Adrenal gland (tissue), 12 donors: ENCODE measurements around the gene NXN. TPM values are rescaled to one million over a fixed set of nuclear protein-coding genes. Genes with fewer than 3 reads are reported as not detected.
A peak's percentile ranks its signal among the peaks of the same experiment; 100 is the strongest.

Experiments
- DNase-seq, 7 donors: peaks; one replicate each; pipeline ENCODE4 v3.0.0-alpha.2; 2019 to 2020
- H3K27ac ChIP-seq, 5 donors: fragments of 200-600 bp; sonication (generic) in 4 of 5; 1 replicate in 3 of 5; 2 replicates in 2 of 5; pipeline versions ENCODE4 v1.5.1 to v1.8.0; 2016 to 2020; ENCODE audit warnings: mild to moderate bottlenecking in 1 of 5
- H3K27me3 ChIP-seq: fragments of 200-600 bp; 2 replicates; pipeline ENCODE4 v1.8.0; 2021
- H3K36me3 ChIP-seq, 2 donors: fragments of 200-600 bp; replicated peaks in 1 of 2; 1 replicate in 1 of 2; 2 replicates in 1 of 2; pipeline versions ENCODE4 v1.5.1 to v1.8.0; 2018 to 2022
- H3K4me1 ChIP-seq, 2 donors: fragments of 200-600 bp; replicated peaks in 1 of 2; 1 replicate in 1 of 2; 2 replicates in 1 of 2; pipeline versions ENCODE4 v1.5.1 to v1.8.0; 2018 to 2021
- H3K4me3 ChIP-seq, 4 donors: fragments of 200-600 bp; sonication (generic) in 3 of 4; one replicate each; pipeline ENCODE4 v1.5.1; 2016 to 2018
- H3K9me3 ChIP-seq, 3 donors: fragments of 200-600 bp; sonication (generic) in 1 of 3; replicated peaks in 1 of 3; 1 replicate in 2 of 3; 2 replicates in 1 of 3; pipeline versions ENCODE4 v1.5.1 to v1.8.0; 2016 to 2021
- CTCF ChIP-seq, 6 experiments: fragments of 450-650 bp in 4 of 6; fragments of 200-600 bp in 2 of 6; sonication (generic) in 1 of 6; IDR thresholded peaks; 1 replicate in 5 of 6; 2 replicates in 1 of 6; pipeline versions ENCODE4 v1.5.1 to v1.8.0; 2016 to 2021; ENCODE audit warnings: antibody characterized with exemption in 6 of 6, mild to moderate bottlenecking in 2 of 6, moderate library complexity in 1 of 6
- POLR2A ChIP-seq, 2 donors: fragments of 450-650 bp; IDR thresholded peaks; one replicate each; pipeline ENCODE4 v1.6.1; 2017; ENCODE audit warnings: antibody characterized with exemption in 2 of 2, mild to moderate bottlenecking in 2 of 2, moderate library complexity in 1 of 2
- WGBS, 4 donors: extraction: QIAGEN DNeasy Blood & Tissue Kit in 2 of 4; methylation state at CpG; one replicate each; pipeline versions ENCODE4 v1.1.5 to v1.1.7; 2013 to 2017; 5-methylcytosine and 5-hydroxymethylcytosine counted together
- intact Hi-C, 2 donors: fragments of 100-400 bp; cut with DNase I; formaldehyde crosslinking; loops; one replicate each; pipeline versions ENCODE4 v1.14.1 to v1.15.0; 2022 to 2023
- polyA plus RNA-seq, 3 donors: library from polyadenylated mRNA; stranded (reverse); fragments of 200-250 nt in 2 of 3; fragments of 350-450 nt in 1 of 3; fragmentation: Illumina TruSeq in 1 of 3; extraction: RNeasy Lipid Tissue Mini Kit (QIAGEN cat#74804) in 1 of 3; gene quantifications; one replicate each; pipeline ENCODE4 v1.2.3, GENCODE V29; 2013 to 2014
- total RNA-seq, 9 donors: library from RNA; depleted of rRNA in 4 of 9; stranded (reverse); fragments of >200 nt in 4 of 9; fragments of 120-200 nt in 1 of 9; fragmentation: NEBNext Ultra II Directional in 1 of 9; extraction: Animal tissue kit (Norgen Biotek cat#: 25700) in 1 of 9; gene quantifications; one replicate each; pipeline versions ENCODE4 v1.1.0 to v1.2.4, GENCODE V29; 2013 to 2023
- donor health status: healthy with polysubstance abuse.
- donor health status: Bipolar disorder and iron deficiency.
- donor health status: DM: yes; HTN: yes; CAD: no.
- donor health status: DM: no; HTN: no; CAD: no.
- donor health status: DM: no; HTN: no; CAD: no.
- donor health status: DM: yes; HTN: yes; CAD: no.

NXN gene
- total and polyA plus RNA-seq, 12 donors, result 3.6 to 24.7 (median 10.9) TPM

- DNase-seq, result no peak
- intact Hi-C loops, result no loop called here
These were observed 96.0 kb downstream of the NXN start for GRCh38 chr17:883586-883962.

GRCh38 chr17:882827-883585 lies 96.6 kb downstream of the NXN start:
- Histone ChIP-seq H3K9me3 (no peaks in the 10 kb centered on the region), H3K27me3 (no peaks in the 10 kb centered on the region), H3K4me1 (peaks cover 13 to 47% of the 10 kb centered on the region in 2 donors), H3K36me3 (no peaks in the 10 kb centered on the region), H3K27ac (peak overlapping the region in 4 of 5 donors; percentile 6 to 75 (median 44)), H3K4me3 (no peak overlapping the region)
- 65 to 77% (median 67%) methylated on average over 14 of the region's 14 CpGs for WGBS, 4 donors
- DNase-seq, result peak; percentile 40 to 87 (median 73)
- no peak for TF ChIP-seq POLR2A (IDR thresholded peaks at IDR 0.05)
- TF ChIP-seq CTCF (IDR thresholded peaks at IDR 0.05), result no peak
- intact Hi-C loops, result no loop called here

More at GRCh38 chr17:883586-883962, 96.0 kb downstream of the NXN start:
- WGBS, 4 donors, result 79 to 89% (median 84%) methylated on average over 11 to 12 of the region's 12 CpGs
- Histone ChIP-seq H3K27ac (peak overlapping the region in 2 of 5 donors; percentile 39 to 75), H3K4me1 (peaks cover 13 to 47% of the 10 kb centered on the region in 2 donors), H3K36me3 (no peaks in the 10 kb centered on the region), H3K27me3 (no peaks in the 10 kb centered on the region), H3K9me3 (no peaks in the 10 kb centered on the region), H3K4me3 (no peak overlapping the region)
- TF ChIP-seq POLR2A (IDR thresholded peaks at IDR 0.05) (no peak), CTCF (IDR thresholded peaks at IDR 0.05) (no peak)

GRCh38 chr17:881778-882177 lies 97.8 kb downstream of the NXN start:
- H3K27me3 ChIP-seq, result no peaks in the 10 kb centered on the region
- no peaks in the 10 kb centered on the region for H3K9me3 ChIP-seq
- no peak overlapping the region for H3K4me3 ChIP-seq
- no peak for DNase-seq
- WGBS, 4 donors, result 81 to 91% (median 88%) methylated on average over 6 of the region's 6 CpGs
- no peaks in the 10 kb centered on the region for H3K36me3 ChIP-seq
- TF ChIP-seq CTCF (IDR thresholded peaks at IDR 0.05) (no peak), POLR2A (IDR thresholded peaks at IDR 0.05) (no peak)
- H3K4me1 ChIP-seq, result peaks cover 13 to 47% of the 10 kb centered on the region in 2 donors
- H3K27ac ChIP-seq, result no peak overlapping the region
- intact Hi-C loops, result no loop called here

- TF ChIP-seq CTCF (IDR thresholded peaks at IDR 0.05) (no peak), POLR2A (IDR thresholded peaks at IDR 0.05) (no peak)
- Histone ChIP-seq H3K9me3 (no peaks in the 10 kb centered on the region), H3K27ac (peak overlapping the region; percentile 26 to 90 (median 65)), H3K4me1 (peaks cover 13 to 44% of the 10 kb centered on the region in 2 donors), H3K4me3 (no peak overlapping the region), H3K36me3 (no peaks in the 10 kb centered on the region), H3K27me3 (no peaks in the 10 kb centered on the region)
- DNase-seq, result peak in 5 of 7 donors; percentile 59 to 73 (median 66)
- 46 to 57% (median 55%) methylated on average over 15 of the region's 15 CpGs for WGBS, 4 donors
- intact Hi-C loops, result no loop called here
These were observed 98.9 kb downstream of the NXN start for GRCh38 chr17:880443-881269.
